HepG2 (cell line): ENCODE measurements around the gene PPP1R12C. TPM values are rescaled to one million over a fixed set of nuclear protein-coding genes. Genes with fewer than 3 reads are reported as not detected.

Experiments used
- ATAC-seq: fragments of 200-7000 bp; cut with Tn5 transposase; 3 replicates; pipeline ENCODE4 v1.9.1; 2020; ENCODE audit warnings: mild to moderate bottlenecking, moderate library complexity
- BruUV-seq: library from RNA; stranded (reverse); fragments of 400-500 nt; replicated peaks from 2 replicates; lab custom pipeline; 2021; lab: Mats Ljungman, UMichigan
- CTCF ChIA-PET: fragments of 300-600 bp; formaldehyde crosslinking; extraction: SDS; loops from one replicate; lab custom pipeline; 2021; ENCODE audit warnings: low total read pairs, inconsistent platforms, low intra/inter-chr PET ratio; lab: Yijun Ruan, JAX
- POLR2A ChIA-PET: fragments of 350-600 bp; sonication (Branson Sonifier 250); formaldehyde crosslinking; loops from one replicate; lab custom pipeline; 2020; ENCODE audit warnings: antibody characterized with exemption, inconsistent platforms; lab: Yijun Ruan, JAX
- DNase-seq: peaks from one replicate; pipeline ENCODE4 v3.0.0-alpha.2; 2015; ENCODE audit warnings: low spot score
- FAIRE-seq: peaks from 3 replicates; lab custom pipeline; 2011; peaks lifted over from hg19 to GRCh38; lab: Jason Lieb, UNC
- H2AFZ ChIP-seq: one replicate; pipeline ENCODE4 v1.6.1; 2011; ENCODE audit warnings: low read length, inconsistent platforms
- H3K27ac ChIP-seq: fragments of 300-600 bp; 3 replicates; pipeline ENCODE4 v1.8.0; 2011; ENCODE audit warnings: mixed run types, mild to moderate bottlenecking, mixed read lengths, low read length, inconsistent platforms; ENCODE audit not compliant: insufficient read depth; ENCODE audit errors: extremely low read length
- H3K27me3 ChIP-seq, 2 experiments: fragments of 200-600 bp in 1 of 2; 2 replicates in 1 of 2; 3 replicates in 1 of 2; pipeline versions ENCODE4 v1.6.0 to v1.8.0; 2011; ENCODE audit warnings: low read length in 2 of 2, mild to moderate bottlenecking in 2 of 2, moderate library complexity in 2 of 2, inconsistent platforms in 1 of 2; ENCODE audit not compliant: insufficient read depth in 2 of 2, control insufficient read depth in 1 of 2
- H3K36me3 ChIP-seq, 2 experiments: fragments of 200-600 bp in 1 of 2; replicated peaks in 1 of 2; 2 replicates in 1 of 2; 3 replicates in 1 of 2; pipeline versions ENCODE4 v1.5.1 to v1.8.0; 2011; ENCODE audit warnings: low read length in 2 of 2, inconsistent platforms in 1 of 2; ENCODE audit not compliant: insufficient read depth in 2 of 2, control insufficient read depth in 1 of 2
- H3K4me1 ChIP-seq: 2 replicates; pipeline ENCODE4 v1.5.1; 2012; ENCODE audit warnings: low read length, inconsistent platforms; ENCODE audit not compliant: insufficient read depth
- H3K4me2 ChIP-seq: 2 replicates; pipeline ENCODE4 v1.6.0; 2011; ENCODE audit warnings: low read depth, low read length, inconsistent platforms
- H3K4me3 ChIP-seq, 3 experiments: fragments of 200-600 bp in 1 of 3; sonication (generic), shearing (Covaris generic) in 1 of 3; replicated peaks in 1 of 3; 2 replicates each; pipeline ENCODE4 v1.5.1; 2011 to 2016; ENCODE audit warnings: low read length in 3 of 3, inconsistent platforms in 2 of 3, low read depth in 2 of 3, mild to moderate bottlenecking in 2 of 3, control low read depth in 1 of 3, mixed read lengths in 1 of 3; ENCODE audit not compliant: insufficient read depth in 1 of 3
- H3K79me2 ChIP-seq: one replicate; pipeline ENCODE4 v1.6.1; 2011; ENCODE audit warnings: low read length, inconsistent platforms; ENCODE audit not compliant: insufficient read depth
- H3K9ac ChIP-seq: 2 replicates; pipeline ENCODE4 v1.6.0; 2011; ENCODE audit warnings: mild to moderate bottlenecking, low read depth, low read length, inconsistent platforms; ENCODE audit not compliant: insufficient read depth
- H3K9me3 ChIP-seq: 2 replicates; pipeline ENCODE4 v1.5.1; 2012; ENCODE audit warnings: mild to moderate bottlenecking, low read length
- H4K20me1 ChIP-seq: 2 replicates; pipeline ENCODE4 v1.6.0; 2011; ENCODE audit warnings: inconsistent platforms, mild to moderate bottlenecking, low read length, moderate library complexity; ENCODE audit not compliant: insufficient read depth
- CBX5 ChIP-seq: sonication (generic); formaldehyde crosslinking; IDR thresholded peaks from 2 replicates; pipeline ENCODE4 v1.4.0; 2020; ENCODE audit warnings: missing genetic modification reagents, borderline replicate concordance
- GABPA ChIP-seq, 2 experiments: IDR thresholded peaks; 2 replicates each; pipeline ENCODE4 v1.6.1; 2011 to 2016; ENCODE audit warnings: low read depth in 2 of 2, low read length in 1 of 2, missing biosample characterization in 1 of 2, missing genetic modification characterization in 1 of 2
- GABPB1 ChIP-seq: IDR thresholded peaks from 2 replicates; pipeline ENCODE4 v1.6.1; 2016; ENCODE audit warnings: mild to moderate bottlenecking, missing genetic modification reagents, moderate library complexity, missing compliant biosample characterization
- HES4 ChIP-seq: sonication (generic); formaldehyde crosslinking; IDR thresholded peaks from 2 replicates; pipeline ENCODE4 v1.9.0; 2021; ENCODE audit warnings: mild to moderate bottlenecking, missing genetic modification reagents, borderline replicate concordance
- LCORL ChIP-seq, 2 experiments: fragments of 450-650 bp in 1 of 2; sonication (generic) in 1 of 2; formaldehyde crosslinking in 1 of 2; IDR thresholded peaks; 2 replicates each; pipeline versions ENCODE4 v1.5.0 to v1.6.1; 2017 to 2020; ENCODE audit warnings: antibody characterized with exemption in 1 of 2, missing genetic modification reagents in 1 of 2
- RFX3 ChIP-seq: IDR thresholded peaks from 2 replicates; pipeline ENCODE4 v1.6.1; 2016; ENCODE audit warnings: missing biosample characterization, missing genetic modification reagents
- SOX13 ChIP-seq, 3 experiments: fragments of 450-650 bp in 1 of 3; sonication (generic) in 1 of 3; formaldehyde crosslinking in 1 of 3; IDR thresholded peaks in 2 of 3; conservative IDR thresholded peaks in 1 of 3; 2 replicates each; pipeline versions ENCODE4 v1.5.0 to v1.6.1; 2016 to 2020; ENCODE audit warnings: antibody characterized with exemption in 1 of 3, mild to moderate bottlenecking in 1 of 3, missing compliant biosample characterization in 1 of 3, missing genetic modification reagents in 1 of 3, moderate library complexity in 1 of 3
- THAP11 ChIP-seq: IDR thresholded peaks from 2 replicates; pipeline ENCODE4 v1.6.1; 2016; ENCODE audit warnings: missing biosample characterization, missing genetic modification reagents
- ZNF776 ChIP-seq: sonication (generic); formaldehyde crosslinking; IDR thresholded peaks from 2 replicates; pipeline ENCODE4 v1.4.0; 2020; ENCODE audit warnings: mild to moderate bottlenecking, missing genetic modification reagents
- in situ Hi-C: cut with HindIII; loops from 2 replicates; pipeline ENCODE4 v1.10.0; 2017; ENCODE audit warnings: low pct_unique_long_range_greater_than_20kb; ENCODE audit not compliant: extremely low pct_ligation_motif_present
- intact Hi-C: fragments of 100-400 bp; cut with micrococcal nuclease; formaldehyde crosslinking; loops from one replicate; pipeline ENCODE4 v1.10.0; 2022; ENCODE audit not compliant: unreplicated experiment
- polyA plus RNA-seq, 8 experiments: library from polyadenylated mRNA; depleted of rRNA in 3 of 8; stranded (reverse) in 7 of 8; unstranded in 1 of 8; fragments of >200 nt; fragmentation: Illumina TruSeq in 4 of 8; extraction: Trizol in 4 of 8; gene quantifications; 2 replicates each; pipeline versions ENCODE4 v1.2.1 to v1.2.3, GENCODE V29; 2011 to 2016; ENCODE audit warnings: low read depth in 4 of 8, missing spikeins in 1 of 8, mixed read lengths in 1 of 8; ENCODE audit not compliant: insufficient read depth in 1 of 8
- total RNA-seq, 5 experiments: library from RNA; depleted of rRNA; stranded (reverse); fragments of >200 nt; fragmentation: Illumina TruSeq; extraction: Trizol; gene quantifications; 2 replicates each; pipeline ENCODE4 v1.2.3, GENCODE V29; 2016; ENCODE audit warnings: low read depth in 1 of 5
- TF ChIP-seq, protein P1 (sequence below), 2 experiments: fragments of 450-650 bp in 1 of 2; sonication (generic) in 1 of 2; formaldehyde crosslinking in 1 of 2; IDR thresholded peaks; 2 replicates each; pipeline versions ENCODE4 v1.6.1 to v1.8.0; 2016 to 2022; ENCODE audit warnings: antibody characterized with exemption in 1 of 2, mild to moderate bottlenecking in 1 of 2, missing genetic modification reagents in 1 of 2
- TF ChIP-seq, protein P2 (sequence below): sonication (generic); formaldehyde crosslinking; IDR thresholded peaks from 2 replicates; pipeline ENCODE4 v1.4.0; 2020; ENCODE audit warnings: missing genetic modification reagents

Gene PPP1R12C
- total and polyA plus RNA-seq, 2 of the 13 experiments (the other 11 are each of a cell fraction or from before 2014, with no cell fraction given): 29.7 to 30.3 TPM

GRCh38 chr19:55152017-55152416 lies 34.6 kb upstream of the PPP1R12C start:
- Histone ChIP-seq H3K4me3 (no peak overlapping the region), H3K9ac (no peak overlapping the region), H3K79me2 (no peaks in the 10 kb centered on the region), H4K20me1 (no peaks in the 10 kb centered on the region), H3K4me2 (no peak overlapping the region), H3K9me3 (peaks cover 8% of the 10 kb centered on the region), H2AFZ (no peak overlapping the region), H3K27ac (no peak overlapping the region), H3K36me3 (no peaks in the 10 kb centered on the region), H3K27me3 (peaks cover 0 to 11% of the 10 kb centered on the region in 2 experiments; a peak in 2 of 5 replicates), H3K4me1 (peaks cover 20% of the 10 kb centered on the region)
- no TSS peak for BruUV-seq
- FAIRE-seq (no peak), ATAC-seq (no peak), DNase-seq (no peak)
- TF ChIP-seq CBX5 (CRISPR knock-in tag) (no peak), LCORL (IDR thresholded peaks at IDR 0.05) (0 out of 2 replicates have a peak, but pooled peaks have one; percentile 29), LCORL (CRISPR knock-in tag; IDR thresholded peaks at IDR 0.05) (no peak), GABPA (IDR thresholded peaks at IDR 0.05; ENCODE audit: low read depth, low read length) (peak; percentile 77), GABPA (CRISPR knock-in tag; IDR thresholded peaks at IDR 0.05; ENCODE audit: low read depth) (peak; percentile 91), SOX13 (IDR thresholded peaks at IDR 0.05) (no peak), SOX13 (CRISPR knock-in tag; conservative IDR thresholded peaks at IDR 0.05 in 1 of 2, IDR thresholded peaks at IDR 0.05 in 1 of 2) (no peak), RFX3 (CRISPR knock-in tag) (no peak), GABPB1 (CRISPR knock-in tag) (peak; percentile 53; the same call in 1 of the 2 replicates), ZNF776 (CRISPR knock-in tag) (no peak), THAP11 (0 out of 2 replicates have a peak, but pooled peaks have one; percentile 17), HES4 (CRISPR knock-in tag) (no peak)
- TF ChIP-seq, protein P1, sequence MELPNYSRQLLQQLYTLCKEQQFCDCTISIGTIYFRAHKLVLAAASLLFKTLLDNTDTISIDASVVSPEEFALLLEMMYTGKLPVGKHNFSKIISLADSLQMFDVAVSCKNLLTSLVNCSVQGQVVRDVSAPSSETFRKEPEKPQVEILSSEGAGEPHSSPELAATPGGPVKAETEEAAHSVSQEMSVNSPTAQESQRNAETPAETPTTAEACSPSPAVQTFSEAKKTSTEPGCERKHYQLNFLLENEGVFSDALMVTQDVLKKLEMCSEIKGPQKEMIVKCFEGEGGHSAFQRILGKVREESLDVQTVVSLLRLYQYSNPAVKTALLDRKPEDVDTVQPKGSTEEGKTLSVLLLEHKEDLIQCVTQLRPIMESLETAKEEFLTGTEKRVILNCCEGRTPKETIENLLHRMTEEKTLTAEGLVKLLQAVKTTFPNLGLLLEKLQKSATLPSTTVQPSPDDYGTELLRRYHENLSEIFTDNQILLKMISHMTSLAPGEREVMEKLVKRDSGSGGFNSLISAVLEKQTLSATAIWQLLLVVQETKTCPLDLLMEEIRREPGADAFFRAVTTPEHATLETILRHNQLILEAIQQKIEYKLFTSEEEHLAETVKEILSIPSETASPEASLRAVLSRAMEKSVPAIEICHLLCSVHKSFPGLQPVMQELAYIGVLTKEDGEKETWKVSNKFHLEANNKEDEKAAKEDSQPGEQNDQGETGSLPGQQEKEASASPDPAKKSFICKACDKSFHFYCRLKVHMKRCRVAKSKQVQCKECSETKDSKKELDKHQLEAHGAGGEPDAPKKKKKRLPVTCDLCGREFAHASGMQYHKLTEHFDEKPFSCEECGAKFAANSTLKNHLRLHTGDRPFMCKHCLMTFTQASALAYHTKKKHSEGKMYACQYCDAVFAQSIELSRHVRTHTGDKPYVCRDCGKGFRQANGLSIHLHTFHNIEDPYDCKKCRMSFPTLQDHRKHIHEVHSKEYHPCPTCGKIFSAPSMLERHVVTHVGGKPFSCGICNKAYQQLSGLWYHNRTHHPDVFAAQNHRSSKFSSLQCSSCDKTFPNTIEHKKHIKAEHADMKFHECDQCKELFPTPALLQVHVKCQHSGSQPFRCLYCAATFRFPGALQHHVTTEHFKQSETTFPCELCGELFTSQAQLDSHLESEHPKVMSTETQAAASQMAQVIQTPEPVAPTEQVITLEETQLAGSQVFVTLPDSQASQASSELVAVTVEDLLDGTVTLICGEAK (IDR thresholded peaks at IDR 0.05): peak; percentile 59
- TF ChIP-seq, protein P1 (CRISPR knock-in tag; IDR thresholded peaks at IDR 0.05): no peak
- TF ChIP-seq, protein P2, sequence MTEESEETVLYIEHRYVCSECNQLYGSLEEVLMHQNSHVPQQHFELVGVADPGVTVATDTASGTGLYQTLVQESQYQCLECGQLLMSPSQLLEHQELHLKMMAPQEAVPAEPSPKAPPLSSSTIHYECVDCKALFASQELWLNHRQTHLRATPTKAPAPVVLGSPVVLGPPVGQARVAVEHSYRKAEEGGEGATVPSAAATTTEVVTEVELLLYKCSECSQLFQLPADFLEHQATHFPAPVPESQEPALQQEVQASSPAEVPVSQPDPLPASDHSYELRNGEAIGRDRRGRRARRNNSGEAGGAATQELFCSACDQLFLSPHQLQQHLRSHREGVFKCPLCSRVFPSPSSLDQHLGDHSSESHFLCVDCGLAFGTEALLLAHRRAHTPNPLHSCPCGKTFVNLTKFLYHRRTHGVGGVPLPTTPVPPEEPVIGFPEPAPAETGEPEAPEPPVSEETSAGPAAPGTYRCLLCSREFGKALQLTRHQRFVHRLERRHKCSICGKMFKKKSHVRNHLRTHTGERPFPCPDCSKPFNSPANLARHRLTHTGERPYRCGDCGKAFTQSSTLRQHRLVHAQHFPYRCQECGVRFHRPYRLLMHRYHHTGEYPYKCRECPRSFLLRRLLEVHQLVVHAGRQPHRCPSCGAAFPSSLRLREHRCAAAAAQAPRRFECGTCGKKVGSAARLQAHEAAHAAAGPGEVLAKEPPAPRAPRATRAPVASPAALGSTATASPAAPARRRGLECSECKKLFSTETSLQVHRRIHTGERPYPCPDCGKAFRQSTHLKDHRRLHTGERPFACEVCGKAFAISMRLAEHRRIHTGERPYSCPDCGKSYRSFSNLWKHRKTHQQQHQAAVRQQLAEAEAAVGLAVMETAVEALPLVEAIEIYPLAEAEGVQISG: peak; percentile 31; the same call in 1 of the 2 replicates
- in situ Hi-C loops (no loop called here), intact Hi-C loops (no loop called here)
- POLR2A ChIA-PET: interaction anchor here (0.5 kb wide), 1 partner anchor 108 kb away, joined by 3 read pairs; no protein-coding TSS in a partner anchor
- CTCF ChIA-PET: no interaction called here
